ENCODE measurements around the gene LASP1. TPM values are rescaled to one million over a fixed set of nuclear protein-coding genes. Genes with fewer than 3 reads are reported as not detected.

Gene LASP1
- total RNA-seq, 2 donors from 2014 or later: 297 to 330 TPM

- Histone ChIP-seq H3K4me3 (no peak overlapping the region), H3K9me3 (no peaks in the 10 kb centered on the region), H3K27ac (no peak overlapping the region), H3K4me1 (no peaks in the 10 kb centered on the region), H3K9ac (ENCODE audit: low read depth in 2 of 2, low read length in 2 of 2) (no peak overlapping the region), H3K36me3 (no peaks in the 10 kb centered on the region), H3K27me3 (no peaks in the 10 kb centered on the region)
- TF ChIP-seq CTCF (IDR thresholded peaks at IDR 0.05): no peak
- intact Hi-C loops (cut with DNase I): no loop called here
- DNase-seq: no peak
These were observed 99.4 kb downstream of the LASP1 start for GRCh38 chr17:38969281-38969680.

- H3K36me3 ChIP-seq: no peaks in the 10 kb centered on the region
- H3K27me3 ChIP-seq: no peaks in the 10 kb centered on the region
- H3K27ac ChIP-seq: no peak overlapping the region
- H3K9ac ChIP-seq (ENCODE audit: low read depth in 2 of 2, low read length in 2 of 2): no peak overlapping the region
- no peak overlapping the region for H3K4me3 ChIP-seq
- no peaks in the 10 kb centered on the region for H3K4me1 ChIP-seq
- DNase-seq: no peak
- intact Hi-C loops (cut with DNase I): loop anchor here (10.0 kb wide), 1 partner anchor 95 kb away; the partner anchor contains the start of gene LASP1
- no peak for TF ChIP-seq CTCF (IDR thresholded peaks at IDR 0.05)
- no peaks in the 10 kb centered on the region for H3K9me3 ChIP-seq
These were observed 100.3 kb downstream of the LASP1 start for GRCh38 chr17:38970128-38970527.

- Histone ChIP-seq H3K4me1 (no peaks in the 10 kb centered on the region), H3K9ac (ENCODE audit: low read depth in 2 of 2, low read length in 2 of 2) (no peak overlapping the region), H3K9me3 (no peaks in the 10 kb centered on the region), H3K27ac (no peak overlapping the region), H3K36me3 (no peaks in the 10 kb centered on the region), H3K27me3 (no peaks in the 10 kb centered on the region), H3K4me3 (no peak overlapping the region)
- intact Hi-C loops (cut with DNase I): loop anchor here (10.0 kb wide), 1 partner anchor 96 kb away; the partner anchor contains the start of gene LASP1
- TF ChIP-seq CTCF (IDR thresholded peaks at IDR 0.05): no peak
- no peak for DNase-seq
These were observed 100.9 kb downstream of the LASP1 start for GRCh38 chr17:38970804-38971203.

Small RNAs within 50 kb of the gene (microRNA-seq; reads per million reads assigned to microRNA genes)
- gene MIR4727: not detected
- not detected for gene MIR6779

Other genes with a start within 250 kb of the LASP1 start
- 1 to 10 TPM; 1.1 to 1.8 TPM for gene EPOP, start 195.1 kb upstream of the LASP1 start, total RNA-seq
- 100 to 1,000 TPM in 1 of 2 donors, 10 to 100 TPM in 1; 74.1 to 109 TPM for gene MLLT6, start 164.8 kb upstream of the LASP1 start, total RNA-seq
- gene CISD3, start 139.7 kb upstream of the LASP1 start, total RNA-seq: 100 to 1,000 TPM in 1 of 2 donors, 10 to 100 TPM in 1; 82.2 to 152 TPM
- 10 to 100 TPM; 27.2 to 45.5 TPM for gene PCGF2, start 121.7 kb upstream of the LASP1 start, total RNA-seq
- 100 to 1,000 TPM; 160 to 253 TPM for gene PSMB3, start 117.3 kb upstream of the LASP1 start, total RNA-seq
- gene PIP4K2B, start 70.5 kb upstream of the LASP1 start, total RNA-seq: 10 to 100 TPM; 16.8 to 19.6 TPM
- 10 to 100 TPM; 18.7 TPM for gene CWC25, start 44.7 kb upstream of the LASP1 start, total RNA-seq
- 100 to 1,000 TPM; 845 to 956 TPM for gene RPL23, start 16.3 kb upstream of the LASP1 start, total RNA-seq
- gene FBXO47, start 97.3 kb downstream of the LASP1 start, total RNA-seq: not detected

Data from colonic mucosa (tissue), 4 donors.